AG20443 (cell line): ENCODE measurements around the gene MAP4K3.

Source experiments
- DNase-seq: peaks from one replicate; pipeline ENCODE4 v3.0.0; 2012; ENCODE audit warnings: low spot score, mixed read lengths

MAP4K3 gene

DNA sequence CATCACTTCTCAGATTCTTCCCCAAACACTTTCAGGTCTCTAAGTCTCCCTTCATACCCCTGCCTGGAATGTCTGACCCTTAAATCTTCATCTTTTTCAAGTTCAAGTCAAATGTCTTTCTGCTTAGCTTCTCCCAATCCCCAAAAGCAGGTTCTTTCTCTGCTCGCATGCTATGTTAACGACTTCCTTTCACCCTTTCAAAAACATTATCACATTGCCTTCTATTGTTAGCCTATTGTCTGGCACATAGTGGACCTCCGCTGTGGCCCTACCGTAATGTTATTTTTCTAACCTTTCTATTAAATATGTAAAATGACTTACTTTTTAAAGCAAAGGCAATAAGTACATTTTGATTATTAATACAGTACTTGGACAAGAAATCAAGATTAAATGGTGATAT lies 195.5 kb downstream of the MAP4K3 start:
- no peak for DNase-seq

DNA sequence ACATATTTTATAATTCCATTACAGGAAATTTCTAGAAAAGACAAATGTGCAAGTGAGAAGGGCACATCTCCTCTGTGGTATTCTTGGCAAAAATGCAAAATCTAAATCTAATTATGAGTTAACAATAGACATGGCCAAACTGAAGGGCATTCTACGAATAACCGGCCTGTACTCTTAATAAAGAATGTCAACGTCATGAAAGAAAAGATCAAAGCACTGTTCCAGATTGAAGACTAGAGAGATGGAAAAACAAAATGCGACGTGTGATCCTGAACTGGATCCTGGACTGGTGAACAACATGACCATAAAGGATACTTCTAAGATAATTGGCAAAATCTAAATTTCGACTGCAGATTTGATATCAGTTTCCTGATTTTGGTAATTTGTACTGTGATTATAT lies 196.3 kb downstream of the MAP4K3 start:
- DNase-seq: no peak

DNA sequence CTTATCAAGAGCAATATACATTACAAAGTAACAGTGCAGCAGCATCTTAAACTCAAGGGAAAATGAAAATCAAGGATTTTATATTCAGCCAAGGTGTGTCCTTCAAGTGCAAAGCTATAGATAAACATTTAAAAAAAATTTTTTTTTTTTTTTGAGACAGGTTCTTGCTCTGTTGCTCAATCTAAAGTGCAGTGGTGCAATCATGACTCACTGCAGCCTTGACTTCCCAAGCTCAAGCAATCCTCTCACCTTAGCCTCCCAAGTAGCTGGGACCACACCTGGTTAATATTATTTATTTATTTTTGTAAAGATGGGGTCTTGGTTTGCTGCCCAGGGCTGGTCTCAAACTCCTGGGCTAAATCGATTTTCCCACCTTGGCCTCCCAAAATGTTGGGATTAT lies 202.3 kb downstream of the MAP4K3 start:
- DNase-seq: no peak

DNA sequence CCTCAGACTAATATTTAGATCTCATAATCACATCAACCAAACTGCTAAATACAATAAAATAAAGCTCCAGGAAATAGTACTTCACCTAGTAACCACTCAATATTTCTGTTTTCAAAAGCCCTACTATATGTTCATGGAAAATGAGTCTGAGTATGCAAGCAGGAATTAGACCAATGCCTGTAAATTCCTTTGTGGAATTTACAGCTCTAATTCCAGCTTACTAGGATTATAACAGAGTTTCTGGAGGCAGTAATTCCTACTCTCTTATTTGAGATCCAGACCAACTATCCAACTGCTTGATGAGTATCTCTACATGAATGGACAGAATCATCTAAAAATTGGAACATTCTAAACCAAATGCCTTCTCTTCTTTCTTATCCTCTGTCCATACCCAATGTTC lies 204.9 kb downstream of the MAP4K3 start:
- DNase-seq: no peak

GRCh38 chr2:39228413-39229209 lies 208.5 kb downstream of the MAP4K3 start:
- no peak for DNase-seq

DNA sequence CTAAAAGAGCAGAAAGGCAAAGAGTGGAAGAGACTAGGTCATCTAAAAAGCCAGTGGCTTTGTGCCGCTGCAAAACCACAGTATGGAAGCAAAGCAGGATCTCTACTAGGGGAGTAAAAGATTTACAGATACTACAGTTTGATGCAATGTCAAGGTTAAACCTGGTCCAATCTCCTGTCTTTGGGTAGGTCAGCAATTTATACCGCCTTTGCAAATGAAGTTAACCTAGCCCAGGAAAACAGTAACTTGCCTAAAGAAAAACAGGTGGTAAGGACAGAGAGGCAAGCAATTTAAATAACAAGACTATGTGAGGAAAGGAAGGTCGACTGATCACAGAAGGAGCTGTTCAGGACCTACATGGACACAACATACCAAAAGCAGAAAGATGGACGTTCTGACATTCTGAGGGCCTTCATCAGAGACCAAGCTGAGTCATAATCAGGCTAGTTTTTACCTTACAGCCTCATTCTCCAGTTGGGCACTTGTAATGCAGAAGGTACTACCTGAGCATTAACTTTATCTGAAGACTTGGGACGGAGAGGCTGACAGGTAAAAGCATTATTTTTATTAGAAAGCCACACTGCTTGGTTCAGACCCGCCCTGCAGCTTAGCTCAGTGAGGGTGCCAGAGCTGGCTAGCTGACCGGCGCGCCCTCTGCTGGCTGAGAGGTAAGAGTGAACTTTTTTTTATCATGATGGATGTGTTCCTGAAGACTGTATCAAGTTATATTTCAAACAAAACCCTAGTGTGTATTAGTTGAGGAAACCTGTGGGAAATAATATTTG lies 209.3 kb downstream of the MAP4K3 start:
- peak; percentile 85 for DNase-seq

DNA sequence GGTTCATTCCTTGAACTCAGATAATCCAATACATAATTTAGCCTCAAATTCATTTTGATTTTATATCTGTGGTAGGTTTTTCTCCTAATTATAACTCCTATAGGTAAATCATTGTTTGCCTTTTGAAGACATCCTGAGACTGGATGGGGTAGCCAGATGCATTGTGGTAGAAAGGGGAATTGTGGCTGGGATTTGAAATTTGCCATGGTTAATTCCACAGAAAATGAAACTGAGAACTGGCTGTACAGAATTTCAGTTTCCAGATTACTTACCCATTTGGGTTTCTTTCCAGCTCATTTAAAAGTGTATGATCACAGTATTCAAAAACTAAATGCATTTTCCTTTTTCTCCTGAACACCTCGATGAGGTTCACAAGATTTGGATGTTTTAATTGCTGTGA lies 211.5 kb downstream of the MAP4K3 start:
- DNase-seq: no peak

GRCh38 chr2:39223909-39224308 lies 213.2 kb downstream of the MAP4K3 start:
- DNase-seq: no peak

DNA sequence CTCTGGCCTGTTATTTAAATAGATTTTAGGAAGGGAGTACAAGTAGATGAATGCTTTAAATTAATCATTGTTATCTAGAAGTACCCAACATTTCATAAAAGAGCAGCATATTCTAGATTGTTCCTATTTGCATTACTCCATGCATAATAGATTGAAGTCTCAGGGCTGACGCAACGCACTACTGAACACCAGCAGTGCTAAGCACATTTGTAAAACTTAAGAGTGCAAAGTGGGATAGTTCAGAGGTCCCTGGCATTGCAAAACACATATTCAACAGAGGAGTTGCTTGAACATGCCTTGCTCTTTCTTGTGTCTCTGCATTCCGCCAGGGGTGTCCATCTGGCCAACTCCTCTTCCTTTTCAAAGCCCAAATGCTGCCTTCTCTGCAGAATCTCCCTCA lies 215.6 kb downstream of the MAP4K3 start:
- DNase-seq: no peak

GRCh38 chr2:39220136-39220535 lies 216.9 kb downstream of the MAP4K3 start:
- no peak for DNase-seq

DNA sequence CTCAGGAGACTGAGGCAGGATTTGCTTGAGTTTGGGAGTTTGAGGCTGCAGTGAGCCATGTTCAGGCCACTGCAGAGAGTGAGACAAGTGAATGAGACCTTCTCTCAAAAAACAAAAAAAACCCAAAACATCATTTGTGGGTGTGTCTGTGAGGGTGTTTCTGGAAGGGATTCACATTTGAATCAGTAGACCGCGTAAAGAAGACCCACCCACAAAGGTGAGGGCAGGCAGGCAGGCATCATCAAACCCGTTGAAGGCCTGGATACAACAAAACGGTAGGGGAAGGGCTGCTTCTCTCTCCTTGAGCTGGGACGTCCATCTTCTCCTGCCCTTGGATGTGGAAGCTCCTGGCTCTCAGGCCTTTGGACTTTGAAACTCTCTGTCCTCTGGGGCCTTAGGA lies 218.7 kb downstream of the MAP4K3 start:
- no peak for DNase-seq

DNA sequence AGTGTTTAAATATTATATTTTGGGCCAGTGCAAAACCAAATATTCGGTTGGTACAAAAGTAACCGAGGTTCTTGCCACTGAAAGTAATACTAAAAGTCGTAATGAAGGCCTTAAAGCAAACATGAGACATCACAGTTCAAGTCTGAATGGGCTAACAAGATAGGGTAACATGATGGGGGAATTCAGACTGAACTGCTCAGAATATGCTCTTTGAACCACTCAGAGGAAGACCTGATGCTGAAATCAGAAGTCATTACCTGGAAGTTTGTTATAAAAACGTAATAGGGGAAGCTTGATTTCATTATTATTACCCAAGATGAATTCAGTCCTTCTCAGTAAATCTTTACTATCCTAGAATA lies 219.9 kb downstream of the MAP4K3 start:
- DNase-seq: no peak

DNA sequence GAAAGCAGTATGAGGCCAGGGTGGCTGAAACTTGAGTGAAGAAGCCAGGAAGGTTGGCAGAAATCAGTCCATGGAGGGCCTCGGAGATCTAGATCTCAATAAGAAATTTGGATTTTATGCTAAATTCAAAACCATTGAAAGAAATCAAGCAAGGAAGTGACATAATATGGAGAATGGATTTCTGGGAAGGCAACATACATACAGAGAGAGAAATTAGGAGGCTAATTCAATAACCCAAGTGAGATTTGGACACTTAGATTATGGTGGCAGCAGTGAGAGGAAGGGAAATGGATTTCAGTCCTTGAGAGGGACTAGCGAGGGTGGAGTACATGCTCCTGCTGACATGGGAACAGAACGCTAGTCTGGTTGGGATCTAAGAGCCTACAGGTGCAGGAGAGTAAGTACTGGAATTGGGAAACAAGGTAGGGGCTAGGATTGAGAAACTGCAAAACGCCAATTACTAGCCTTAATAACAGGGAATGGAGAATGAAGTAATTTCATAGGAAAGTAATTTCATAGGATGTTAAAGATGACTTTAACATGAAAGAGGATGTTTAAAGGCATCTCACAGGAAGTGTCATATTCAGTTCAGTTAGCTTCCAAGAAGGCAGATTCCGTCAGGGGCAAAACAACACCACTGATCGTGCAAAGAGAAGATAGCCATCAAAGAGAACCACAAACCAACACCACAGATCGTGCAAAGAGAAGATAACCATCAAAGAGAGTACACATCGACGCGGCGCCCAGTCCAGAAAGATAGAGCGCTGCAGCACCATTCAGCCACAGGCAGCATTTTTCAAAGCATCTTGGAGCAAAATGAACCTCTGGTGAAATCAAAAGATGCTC lies 220.5 kb downstream of the MAP4K3 start:
- no peak for DNase-seq

DNA sequence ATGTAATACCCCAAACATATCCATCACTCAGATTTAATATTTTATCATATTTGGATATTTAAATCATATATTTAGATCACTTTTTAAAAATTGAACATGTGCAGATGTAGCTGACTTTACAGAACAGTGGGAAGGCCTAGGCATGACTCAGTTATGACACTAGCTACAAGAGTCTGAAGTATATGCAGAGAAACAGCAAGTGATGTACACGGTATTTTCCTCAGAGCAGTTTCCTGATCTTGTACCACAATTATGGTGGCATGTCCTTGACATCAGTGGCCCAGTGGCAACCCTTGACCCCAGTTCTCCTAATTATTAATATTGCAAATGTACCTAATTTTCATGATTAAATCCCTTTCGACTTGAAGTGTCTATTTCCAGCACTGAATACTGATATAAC lies 221.5 kb downstream of the MAP4K3 start:
- no peak for DNase-seq

DNA sequence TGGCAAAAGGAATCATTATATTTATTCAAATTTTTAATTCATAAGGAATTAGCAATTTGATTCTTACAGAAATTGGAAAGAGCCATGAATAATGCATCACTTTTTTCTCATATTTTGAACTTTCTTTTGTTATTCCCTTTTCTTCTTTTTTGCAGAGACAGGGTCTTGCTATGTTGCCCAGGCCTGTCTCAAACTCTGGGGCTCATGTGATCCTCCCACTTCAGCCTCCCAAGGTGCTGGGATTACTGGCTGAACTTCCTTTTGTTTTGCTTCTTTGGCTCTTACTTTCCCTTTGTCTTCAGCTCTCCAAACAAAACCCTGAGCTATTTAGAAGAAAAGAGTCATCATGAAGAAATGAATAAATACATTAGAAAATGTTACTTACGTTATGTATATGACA lies 224.1 kb downstream of the MAP4K3 start:
- DNase-seq: no peak

- DNase-seq: no peak
Measured at GRCh38 chr2:39210846-39211245, 226.2 kb downstream of the MAP4K3 start.

DNA sequence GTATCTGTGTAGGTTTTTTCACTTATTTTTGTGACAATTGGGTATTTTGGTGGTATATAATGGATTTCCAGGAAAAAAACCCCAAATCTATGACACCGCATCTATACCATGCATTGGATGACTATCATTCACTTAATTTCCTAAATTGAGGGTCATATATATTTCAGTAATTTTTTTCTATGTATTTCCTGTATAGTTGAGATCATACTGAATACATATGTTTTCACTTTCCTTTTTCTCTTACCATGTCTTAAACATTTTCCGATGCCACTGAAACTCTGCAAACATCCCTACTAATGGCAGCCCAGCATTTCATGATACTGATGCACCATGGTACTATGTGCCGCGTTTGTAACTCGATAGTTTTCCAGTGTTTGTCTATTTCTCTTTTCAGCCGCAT lies 233.7 kb downstream of the MAP4K3 start:
- no peak for DNase-seq

DNA sequence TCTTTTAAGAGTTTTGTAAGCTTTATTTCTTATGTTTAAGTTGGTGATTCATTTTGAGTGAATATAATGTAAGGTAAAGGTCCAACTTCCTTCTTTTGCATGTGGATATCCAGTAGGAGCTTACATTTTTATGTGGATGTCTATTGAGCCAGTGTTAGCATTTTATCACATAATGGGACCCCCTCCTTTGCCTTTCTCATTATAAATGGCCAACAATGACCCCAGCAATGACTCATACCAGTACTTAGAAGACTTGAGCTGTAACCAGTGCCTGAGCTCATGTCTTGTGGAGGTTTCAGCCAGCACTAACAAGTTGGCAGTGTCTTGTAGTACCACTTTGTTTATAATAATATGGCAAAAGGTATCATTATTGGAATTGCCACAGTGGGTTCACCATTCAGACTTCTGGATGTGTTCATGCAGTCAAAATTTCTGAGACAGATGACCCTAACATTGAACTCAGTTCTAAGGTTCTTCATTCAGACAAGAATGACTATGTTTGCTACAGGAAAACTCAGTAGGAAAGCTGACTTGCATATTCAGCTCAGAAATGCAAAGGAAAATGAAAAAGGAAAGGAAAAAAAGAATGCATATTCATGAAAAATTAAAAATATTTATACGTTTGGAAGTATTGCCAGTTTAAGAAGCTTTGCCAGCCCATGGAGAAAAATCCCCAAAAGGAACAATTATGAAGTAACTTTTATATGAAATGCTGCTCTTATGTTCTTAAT lies 234.3 kb downstream of the MAP4K3 start:
- DNase-seq: no peak
